HG02759 (cell line): Measurements from ENCODE around the gene PIEZO1.

ENCODE experiments used
- ATAC-seq: cut with Tn5 transposase; IDR thresholded peaks from one replicate; pipeline ENCODE4 v1.9.1; 2021; ENCODE audit warnings: mild to moderate bottlenecking, moderate library complexity; ENCODE audit not compliant: unreplicated experiment

The PIEZO1 gene

DNA sequence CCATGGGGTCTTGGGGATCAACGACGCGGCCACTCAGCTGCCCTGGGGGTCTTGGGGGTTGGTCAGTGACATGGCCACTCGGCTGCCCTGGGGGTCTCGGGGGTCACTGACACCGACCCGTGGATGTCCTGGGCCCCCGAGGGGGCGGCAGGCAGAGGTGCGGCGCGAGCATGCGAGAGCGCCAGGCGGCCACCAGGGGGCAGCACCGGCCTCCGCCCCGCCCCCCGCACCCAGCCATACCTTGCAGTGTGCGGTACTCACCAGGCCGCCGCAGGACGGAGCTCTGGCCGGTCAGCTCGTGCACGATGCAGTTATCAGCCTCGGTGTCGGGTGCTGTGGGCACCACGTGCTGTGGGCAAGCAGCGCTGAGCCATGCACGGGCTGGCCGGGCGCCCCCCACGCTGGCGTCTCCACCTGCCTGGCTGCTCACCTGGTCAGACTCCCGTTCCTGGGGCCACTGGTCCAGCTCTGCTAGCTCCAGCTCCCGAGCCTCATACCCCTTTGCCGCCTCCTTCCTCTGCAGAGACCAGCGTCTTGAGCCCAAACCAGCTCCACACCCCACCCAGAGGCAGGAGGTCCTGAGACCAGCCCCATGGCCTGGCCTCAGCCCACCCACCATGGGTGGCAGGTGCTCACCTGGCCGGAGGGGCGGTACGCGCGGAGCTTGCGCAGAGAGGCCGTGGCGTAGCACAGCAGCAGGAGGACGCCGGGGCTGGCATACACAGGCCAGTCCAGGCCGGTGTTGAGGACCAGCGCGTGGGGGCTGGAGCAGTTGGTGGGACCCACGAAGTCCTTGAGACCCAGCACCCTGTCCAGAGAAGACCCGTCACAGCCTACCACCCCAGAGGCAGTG, 47.5 kb downstream of the PIEZO1 start:
- ATAC-seq, result peak; percentile 66

DNA sequence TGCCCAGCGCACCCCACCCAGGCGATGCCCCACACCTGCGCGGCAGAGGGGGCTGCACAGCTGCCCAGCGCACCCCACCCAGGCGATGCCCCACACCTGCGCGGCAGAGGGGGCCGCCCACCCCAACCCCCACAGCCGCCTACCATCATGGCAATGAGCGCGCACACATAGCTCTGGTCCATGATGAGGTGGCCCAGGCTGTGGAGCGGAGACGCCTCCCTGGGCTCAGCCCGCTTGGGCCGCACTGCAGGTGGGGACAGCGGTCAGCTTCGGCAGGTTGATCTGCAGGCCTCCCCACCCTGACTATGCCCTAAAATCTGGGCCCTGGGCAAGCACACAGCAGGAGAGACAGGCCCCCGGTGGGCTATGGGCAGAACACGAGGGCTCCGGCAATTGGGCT, 48.5 kb downstream of the PIEZO1 start:
- ATAC-seq, result no peak

DNA sequence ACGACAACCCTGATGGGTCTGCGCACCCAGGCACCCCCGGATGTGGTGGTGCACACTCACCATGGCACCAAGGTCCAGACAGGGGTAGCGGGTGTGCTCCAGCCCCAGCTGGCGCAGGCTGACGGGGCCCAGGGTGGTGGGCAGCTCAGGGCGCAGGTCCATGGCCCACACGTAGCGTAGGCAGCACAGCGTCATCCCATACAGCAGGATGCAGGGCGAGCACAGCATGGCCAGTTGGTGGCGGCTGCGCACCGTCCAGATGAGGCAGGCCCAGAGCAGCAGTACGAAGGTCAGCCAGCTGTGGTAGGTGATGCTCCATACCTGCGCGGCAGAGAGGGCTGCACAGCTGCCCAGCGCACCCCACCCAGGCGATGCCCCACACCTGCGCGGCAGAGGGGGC, 48.9 kb downstream of the PIEZO1 start:
- no peak for ATAC-seq

DNA sequence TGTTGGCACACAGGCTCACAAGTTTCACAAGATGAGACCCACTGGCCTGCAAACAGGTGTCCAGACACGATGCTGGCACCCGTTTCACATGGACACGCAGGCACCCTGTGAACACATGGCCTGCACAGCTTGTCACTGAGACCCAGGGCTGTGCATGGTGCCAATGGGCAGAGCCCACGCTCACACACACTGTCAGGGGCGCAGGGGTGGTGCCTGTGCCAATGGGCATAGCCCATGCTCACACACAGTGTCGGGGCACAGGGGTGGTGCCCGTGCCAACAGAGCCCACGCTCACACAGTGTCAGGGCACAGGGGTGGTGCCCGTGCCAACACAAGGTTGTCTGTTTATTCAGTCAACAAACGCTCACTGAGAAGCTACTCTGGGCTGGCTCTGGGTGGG, 49.4 kb downstream of the PIEZO1 start:
- no peak for ATAC-seq

DNA sequence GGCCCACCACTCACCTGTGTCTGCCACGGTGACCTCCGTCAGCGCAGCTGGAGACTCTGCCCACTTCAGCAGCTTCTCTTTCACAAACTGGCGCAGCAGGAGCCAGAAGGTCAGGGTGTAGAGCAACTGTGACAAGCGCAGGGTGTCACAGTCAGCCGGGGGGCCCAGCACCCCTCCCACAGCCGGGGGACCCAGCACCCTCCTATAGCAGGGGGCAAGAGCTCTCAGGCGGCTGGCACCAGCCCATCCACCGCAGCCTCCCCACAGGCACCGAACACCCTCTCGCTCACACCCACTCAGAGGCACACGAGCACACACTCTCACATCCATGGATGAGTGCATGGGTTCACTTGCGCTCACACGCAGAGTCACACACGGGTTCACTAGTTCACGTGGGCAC, 49.9 kb downstream of the PIEZO1 start:
- no peak for ATAC-seq

DNA sequence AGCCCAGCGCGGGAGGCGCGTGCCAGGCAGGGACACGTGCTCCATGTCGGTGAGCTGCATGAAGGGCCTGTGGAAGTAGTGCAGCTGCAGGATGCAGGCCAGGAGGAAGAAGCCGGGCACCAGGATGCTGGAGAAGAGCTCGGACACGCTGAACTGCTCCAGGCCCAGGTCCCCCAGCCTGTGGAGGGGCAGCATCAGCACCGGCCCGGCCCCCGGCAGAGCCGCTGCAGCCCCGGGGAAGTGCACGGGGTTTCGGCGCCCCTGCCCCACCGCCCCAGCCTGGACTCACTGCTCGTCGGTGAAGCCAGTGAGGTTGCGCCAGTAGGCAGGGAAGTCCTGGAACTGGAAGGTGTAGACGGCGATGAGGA, 50.7 kb downstream of the PIEZO1 start:
- ATAC-seq, result no peak

DNA sequence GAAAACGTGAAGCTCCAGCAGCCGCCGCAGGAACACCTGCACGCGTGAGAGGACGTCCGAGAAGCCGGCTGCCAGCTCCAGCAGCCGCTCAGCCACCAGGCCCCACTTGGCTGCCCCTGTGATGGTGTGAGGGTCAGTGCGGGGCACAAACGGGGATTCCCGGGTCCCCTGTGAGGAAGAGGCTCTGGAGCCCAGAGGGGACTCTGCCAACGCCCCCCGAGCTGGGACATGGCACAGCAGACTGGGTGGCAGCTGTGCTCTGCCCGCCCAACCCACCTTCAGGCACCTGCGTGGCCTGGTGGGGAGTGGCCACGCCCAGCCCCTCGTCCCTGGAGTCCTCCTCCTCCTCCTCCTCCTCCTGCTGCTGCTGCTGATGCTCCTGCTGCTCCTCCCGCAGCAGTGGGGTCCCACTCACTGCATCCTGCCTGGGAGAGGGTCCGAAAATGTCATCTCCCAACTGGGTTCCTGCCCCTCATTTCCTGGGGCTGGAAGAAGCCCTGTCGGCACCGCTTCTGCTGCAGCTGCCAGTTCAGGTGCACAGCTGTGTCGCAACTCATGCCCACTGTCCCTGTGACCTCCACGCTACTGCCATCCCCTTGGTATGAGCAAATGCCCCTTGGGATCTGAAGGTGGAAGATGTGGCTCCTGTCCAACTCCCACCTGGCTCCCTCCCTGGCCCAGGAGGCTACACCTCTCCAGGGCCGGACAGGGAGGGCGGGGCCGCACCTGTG, 51.2 kb downstream of the PIEZO1 start:
- ATAC-seq, result no peak

DNA sequence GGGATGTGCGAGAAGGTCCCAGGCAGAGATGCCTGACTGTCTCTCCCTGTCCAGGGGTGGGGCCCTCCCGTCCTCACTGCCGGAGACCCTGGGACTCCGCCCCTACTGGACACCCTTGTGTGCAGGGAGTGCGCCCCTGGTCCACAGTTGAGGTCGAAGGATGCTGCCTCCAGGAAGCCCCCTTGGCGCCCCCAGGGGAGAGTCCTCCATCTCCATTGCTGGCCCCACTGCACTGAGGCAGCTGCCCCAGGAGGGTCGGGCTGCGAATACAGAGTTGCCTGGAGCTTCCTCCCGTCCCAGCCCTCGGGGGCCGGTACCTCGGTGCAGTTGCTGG, 52.1 kb downstream of the PIEZO1 start:
- no peak for ATAC-seq

DNA sequence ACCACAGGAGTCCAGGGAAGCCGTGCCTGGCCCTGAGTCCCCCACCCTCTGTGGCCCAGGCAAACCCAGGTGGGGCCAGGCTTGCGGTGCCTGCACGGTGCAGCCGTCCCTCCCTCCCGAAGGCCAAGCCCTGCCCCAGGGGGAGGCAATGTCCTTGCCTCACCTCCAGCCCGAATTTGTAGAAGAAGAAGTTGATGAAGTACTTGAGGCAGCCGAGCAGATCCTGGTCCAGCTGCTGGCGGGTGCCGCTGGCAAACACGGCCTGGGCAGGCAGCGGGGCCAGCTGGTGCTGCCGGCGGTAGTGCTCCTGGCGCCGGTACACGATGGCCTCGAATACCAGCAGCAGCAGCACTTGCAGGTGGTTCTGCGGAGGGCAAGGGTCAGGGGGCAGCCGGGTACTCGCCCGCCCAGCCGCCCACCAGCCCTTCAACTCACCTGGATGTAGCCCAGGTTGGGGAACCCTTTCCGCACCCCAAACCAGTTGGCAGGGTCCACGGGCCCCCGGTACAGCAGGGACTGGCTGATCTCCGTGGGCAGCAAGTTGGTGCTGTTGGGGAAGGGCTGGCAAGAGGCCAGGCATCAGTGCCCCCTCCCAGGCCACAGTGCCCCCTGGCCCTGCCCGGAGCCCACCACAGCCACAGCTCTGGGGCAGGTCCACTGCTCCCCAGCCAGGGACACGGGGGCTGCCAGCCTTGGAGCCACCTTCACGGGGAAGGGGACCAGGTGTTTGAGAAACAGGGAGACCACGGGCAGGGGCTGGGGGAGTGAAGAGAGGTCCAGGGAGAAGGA, 52.7 kb downstream of the PIEZO1 start:
- ATAC-seq, result no peak

DNA sequence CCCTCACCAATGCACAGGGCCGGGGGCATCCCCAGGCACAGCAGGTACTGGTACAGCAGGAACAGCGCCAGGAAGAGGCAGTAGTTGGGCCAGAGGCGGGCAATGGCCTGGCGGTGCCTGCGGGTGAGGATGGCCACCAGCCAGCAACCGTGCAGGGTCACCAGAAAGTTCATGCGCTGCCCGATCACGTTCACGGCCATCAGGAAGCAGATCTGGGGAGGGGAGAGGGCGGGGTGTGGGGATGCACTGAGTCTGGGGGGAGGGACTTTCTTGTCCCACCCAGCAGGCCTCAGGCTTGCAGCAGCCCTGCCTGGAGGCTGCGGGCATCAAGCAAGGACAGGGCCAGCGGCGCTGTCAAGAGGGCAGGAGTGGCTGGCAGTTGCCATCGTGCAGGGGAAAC, 53.3 kb downstream of the PIEZO1 start:
- ATAC-seq, result no peak

DNA sequence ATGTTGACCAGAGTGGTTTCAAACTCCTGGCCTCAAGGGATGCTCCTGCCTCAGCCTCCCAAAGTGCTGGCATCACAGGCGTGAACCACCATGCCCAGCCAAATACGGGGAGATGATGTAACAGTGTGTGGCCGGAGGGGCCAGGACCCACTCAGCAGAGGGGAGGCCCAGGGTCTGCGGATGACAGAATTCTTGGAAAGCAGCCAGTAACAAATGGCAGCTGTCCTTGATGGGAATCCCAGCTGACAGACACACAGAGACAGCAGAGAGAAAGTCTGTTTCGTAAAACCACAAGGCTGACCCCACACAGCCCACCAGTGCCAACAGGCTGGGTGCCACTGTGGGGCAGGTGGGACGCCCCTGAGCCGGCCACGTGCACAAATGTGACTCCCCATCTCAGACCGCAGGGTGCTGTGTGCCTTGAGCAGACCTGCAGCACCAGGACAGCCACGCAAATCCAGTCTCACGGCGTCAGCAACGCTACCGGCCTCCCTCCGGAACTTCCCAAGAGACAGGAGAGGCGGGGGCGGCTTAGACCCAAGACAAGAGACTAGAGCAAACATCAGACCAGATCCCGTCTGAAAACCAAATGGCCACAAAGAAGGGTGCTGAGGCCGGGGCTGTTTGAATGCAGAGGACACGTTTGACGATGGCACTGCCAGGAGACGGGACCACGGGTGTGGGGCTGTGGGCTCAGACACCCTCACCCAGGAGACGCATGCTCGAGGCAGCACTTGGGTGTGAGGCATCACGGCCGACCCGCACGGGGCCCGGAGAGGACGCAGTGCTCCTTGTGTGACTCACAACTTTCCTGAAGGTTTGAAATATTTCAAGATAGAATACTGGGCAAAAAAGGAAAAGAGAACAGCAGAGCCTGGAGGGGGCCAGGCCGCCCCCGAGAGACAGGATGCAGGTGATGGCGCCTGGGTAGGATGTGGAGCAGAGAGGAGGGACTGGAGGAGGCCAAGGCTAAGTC, 54.1 kb downstream of the PIEZO1 start:
- ATAC-seq, result no peak

DNA sequence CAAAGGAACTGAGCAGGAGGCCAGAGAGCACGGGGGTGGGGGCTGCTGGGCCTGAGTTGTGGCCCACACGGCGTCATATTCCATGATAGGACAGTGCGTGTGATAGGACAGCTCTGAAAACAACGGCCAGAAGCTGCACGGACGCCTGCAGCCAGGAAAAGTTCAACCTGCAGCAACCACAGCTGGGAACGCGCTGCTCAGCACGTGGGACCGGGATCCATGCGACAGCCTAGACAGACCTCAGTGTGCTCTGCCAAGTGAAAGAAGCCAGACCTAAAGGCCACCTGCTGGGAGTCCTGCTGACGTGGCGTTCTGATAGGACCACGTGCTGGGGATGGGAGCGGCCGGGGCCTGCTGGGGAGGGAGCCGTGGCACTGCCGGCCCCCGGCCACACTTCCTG, 57.1 kb downstream of the PIEZO1 start:
- no peak for ATAC-seq

DNA sequence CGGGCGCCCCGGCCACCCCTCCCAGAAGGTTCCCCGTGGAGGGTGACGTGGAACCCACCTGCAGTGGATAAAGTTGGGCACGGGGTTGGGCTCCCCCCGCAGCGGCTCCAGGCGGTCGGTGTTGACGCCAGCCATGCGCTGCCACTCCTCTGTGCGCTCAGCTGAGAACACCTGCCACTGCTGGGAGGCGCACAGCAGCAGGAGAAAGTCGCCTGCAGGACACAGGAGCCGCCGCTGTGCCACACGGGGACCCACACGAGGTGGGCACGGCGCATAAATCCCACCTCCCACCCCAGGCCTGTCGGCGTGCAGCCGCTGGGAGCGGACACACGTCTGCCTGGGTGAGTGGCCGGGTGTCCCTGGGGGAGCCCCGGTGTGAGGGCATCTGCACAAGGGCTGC, 58.0 kb downstream of the PIEZO1 start:
- ATAC-seq, result no peak

DNA sequence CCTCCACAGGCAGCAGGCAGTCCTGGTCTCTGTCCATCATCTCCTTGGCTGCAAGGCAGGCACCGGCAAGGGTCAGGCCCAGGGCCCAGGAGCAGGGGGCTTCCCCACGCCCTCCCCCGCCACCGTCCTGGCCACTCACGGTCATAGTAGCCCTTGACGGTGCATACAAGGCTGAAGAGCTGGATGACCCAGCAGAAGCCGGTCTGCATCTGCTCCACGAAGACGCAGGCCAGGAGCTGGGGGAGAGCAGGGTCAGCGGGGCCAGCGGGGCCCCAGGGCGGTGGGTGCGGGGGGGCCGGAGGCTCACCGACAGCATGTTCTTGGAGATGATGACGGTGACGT, 58.6 kb downstream of the PIEZO1 start:
- no peak for ATAC-seq

DNA sequence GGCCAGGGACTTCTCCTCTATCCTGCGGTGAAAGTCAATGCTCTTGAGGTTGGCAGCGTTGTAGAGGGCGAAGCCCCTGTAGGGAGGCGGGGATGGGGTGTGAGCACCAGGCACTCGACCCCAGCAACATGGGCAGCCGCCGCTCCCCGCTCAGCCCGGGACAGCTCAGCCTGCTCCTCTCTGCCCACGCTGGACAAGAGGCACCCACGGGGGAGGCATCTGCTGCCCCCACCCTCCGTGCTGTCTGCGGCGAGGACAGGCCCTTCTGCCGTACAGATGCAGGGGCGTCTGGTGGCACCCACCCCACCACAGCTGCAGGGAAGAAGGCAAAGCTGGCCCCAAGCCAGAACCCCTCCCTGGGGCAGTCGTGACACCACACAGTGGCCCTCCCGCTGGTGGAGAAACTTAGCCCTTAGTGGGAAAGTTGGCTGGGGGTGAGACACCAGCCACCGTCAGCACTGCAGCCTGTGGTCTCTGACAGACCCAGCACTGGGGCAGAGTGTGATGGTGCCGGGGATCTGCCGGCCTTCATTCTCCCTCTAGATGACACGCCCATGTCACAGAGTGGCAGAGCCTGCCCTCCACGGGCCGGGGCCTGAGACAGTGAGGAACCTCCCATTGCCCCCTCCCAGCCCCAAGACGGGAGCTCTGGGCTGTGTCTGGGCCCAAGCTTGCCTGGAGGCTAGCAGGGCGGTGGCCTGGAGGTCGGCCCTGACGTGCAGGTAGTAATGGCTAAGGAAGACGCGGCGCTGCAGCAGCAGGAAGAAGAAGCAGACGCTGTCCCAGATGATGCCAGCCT, 59.2 kb downstream of the PIEZO1 start:
- no peak for ATAC-seq

DNA sequence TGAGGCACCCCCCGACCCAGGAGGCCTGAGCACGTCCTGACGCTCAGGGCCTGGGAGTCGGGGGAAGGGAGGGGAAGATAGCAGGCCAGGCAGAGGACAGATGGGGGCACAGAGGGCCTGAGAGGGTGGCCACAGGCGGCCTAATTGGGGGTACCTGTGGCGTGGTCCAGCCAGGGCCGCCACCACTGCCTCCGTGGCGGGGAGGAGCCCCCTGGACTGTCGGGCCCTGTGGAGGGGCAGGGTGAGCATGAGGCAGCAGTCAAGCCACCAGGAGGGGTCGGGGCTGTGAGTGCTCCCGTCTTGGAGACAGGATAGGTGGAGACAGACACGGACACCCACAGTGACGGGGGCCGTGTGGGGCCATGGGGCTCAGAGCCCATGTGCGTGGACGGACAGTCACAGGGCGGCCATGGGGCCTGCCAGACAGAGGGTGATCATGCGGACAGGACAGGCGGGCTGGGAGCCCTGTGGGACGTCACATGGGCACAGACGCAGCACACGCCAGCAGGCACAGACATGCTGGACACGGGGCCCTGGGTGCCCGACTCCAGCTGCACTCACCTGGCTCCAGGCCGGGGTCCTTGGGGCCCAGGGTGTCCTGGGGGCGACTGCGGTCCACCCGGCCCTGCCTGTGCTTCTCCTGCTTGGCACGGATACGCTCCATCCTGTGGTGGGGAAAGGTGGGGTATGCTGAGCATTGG, 60.0 kb downstream of the PIEZO1 start:
- no peak for ATAC-seq

DNA sequence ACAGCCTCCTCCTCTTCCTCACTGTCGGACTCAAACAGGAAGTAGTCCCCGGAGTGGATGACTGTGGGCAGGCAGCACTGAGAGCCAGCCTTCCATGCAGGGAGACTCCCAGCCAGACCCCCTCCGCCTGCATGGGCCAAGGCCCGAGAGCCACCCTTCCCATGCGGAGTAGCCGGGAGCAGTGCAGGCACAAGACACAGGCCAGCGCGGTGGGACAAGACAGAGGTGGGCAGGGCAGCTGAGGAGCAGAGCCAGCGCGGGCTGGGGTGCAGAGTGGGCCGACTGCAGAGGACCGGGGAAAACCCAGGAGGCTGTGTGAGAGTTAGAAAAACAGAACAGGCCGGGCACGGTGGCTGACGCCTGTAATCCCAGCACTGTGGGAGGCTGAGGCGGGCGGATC, 61.1 kb downstream of the PIEZO1 start:
- no peak for ATAC-seq

DNA sequence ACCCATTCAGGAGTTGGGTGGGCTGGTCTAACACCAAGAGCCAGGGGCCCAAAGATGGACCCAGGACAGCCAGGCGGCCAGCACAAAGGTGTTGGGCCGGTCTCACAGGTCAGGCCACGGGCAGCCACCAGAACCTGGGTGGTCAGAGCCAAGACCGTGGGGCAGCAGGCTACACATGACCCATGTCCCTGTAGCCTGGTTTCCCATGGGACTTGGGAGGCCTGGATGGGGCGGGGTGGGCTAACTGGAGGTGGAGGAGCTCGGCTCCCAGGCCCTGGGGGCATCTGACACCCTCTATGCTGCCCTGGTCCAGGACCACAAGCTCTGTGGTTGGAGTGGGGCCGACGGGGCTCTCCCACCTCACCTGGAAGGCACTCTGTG, 61.5 kb downstream of the PIEZO1 start:
- no peak for ATAC-seq

DNA sequence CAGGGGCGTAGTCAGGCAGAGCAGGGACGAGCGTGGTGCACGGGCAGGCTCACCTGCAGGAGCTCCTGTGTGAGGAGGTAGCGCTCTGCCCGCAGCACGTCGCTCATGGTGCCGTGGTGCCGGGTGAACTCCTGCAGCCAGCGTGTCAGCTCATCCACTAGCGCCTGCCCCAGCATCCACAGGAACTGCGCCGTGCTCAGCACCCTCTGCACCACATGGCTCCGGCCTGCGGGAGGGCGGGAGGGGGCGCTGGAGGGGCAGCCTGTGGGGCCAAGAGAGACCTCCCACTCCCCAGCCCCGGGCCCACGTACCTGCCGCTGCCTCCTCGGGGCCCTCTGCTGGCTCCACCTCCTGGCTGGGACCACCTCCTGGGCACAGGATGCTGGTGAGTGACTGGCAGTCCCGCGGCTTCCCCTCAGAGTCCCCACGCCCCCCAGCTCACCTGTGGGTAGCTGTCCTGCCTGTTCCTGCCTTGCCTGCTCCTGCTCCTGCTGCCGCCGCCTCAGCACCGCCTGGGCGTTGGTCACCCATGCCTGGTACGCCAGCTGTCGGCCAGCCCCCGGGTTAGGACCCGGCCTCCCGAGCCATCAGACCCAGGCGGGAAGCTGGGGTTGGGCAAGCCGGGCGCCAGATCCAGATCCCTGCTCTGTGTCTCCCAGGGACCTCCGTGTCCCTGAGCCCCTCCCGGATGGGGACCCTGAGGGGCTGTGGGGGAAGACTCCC, 62.1 kb downstream of the PIEZO1 start:
- no peak for ATAC-seq
